ENCODE data around the gene DOK7.
"Not testable (repeated sequence)": the region's sequence is repeated elsewhere in the genome, so short reads cannot be mapped to it uniquely, and the experiment has no call there.

DOK7 gene

DNA sequence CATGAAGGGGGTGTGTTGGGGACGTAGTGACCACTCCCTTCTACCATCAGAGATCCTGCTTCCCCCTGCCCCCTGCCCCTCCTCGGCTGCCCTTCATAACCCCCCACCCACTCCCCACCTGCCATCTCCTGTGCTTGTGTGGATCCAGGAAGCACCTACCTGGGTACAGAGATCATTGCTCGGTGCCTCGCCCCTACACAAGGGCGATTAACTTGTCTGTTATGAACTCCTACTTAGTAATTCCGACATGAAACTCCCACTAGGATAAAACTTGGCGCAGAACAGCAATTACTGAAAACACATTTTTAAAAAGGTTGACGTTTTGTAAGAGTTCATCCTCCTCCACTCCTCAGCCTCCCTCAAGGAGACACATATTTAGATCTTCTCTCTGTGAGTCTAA, 80.3 kb downstream of the DOK7 start:
- not testable (repeated sequence) for DNase-seq (ENCODE audit: low read depth)
